LNCAP (cell line): Measurements from ENCODE around the gene MYH11.

ENCODE experiments used
- TF ChIP-seq, protein P1 (sequence below): fragments of 450-650 bp; IDR thresholded peaks from 2 replicates; pipeline ENCODE4 v1.5.1; 2017; ENCODE audit warnings: mild to moderate bottlenecking

The MYH11 gene

DNA sequence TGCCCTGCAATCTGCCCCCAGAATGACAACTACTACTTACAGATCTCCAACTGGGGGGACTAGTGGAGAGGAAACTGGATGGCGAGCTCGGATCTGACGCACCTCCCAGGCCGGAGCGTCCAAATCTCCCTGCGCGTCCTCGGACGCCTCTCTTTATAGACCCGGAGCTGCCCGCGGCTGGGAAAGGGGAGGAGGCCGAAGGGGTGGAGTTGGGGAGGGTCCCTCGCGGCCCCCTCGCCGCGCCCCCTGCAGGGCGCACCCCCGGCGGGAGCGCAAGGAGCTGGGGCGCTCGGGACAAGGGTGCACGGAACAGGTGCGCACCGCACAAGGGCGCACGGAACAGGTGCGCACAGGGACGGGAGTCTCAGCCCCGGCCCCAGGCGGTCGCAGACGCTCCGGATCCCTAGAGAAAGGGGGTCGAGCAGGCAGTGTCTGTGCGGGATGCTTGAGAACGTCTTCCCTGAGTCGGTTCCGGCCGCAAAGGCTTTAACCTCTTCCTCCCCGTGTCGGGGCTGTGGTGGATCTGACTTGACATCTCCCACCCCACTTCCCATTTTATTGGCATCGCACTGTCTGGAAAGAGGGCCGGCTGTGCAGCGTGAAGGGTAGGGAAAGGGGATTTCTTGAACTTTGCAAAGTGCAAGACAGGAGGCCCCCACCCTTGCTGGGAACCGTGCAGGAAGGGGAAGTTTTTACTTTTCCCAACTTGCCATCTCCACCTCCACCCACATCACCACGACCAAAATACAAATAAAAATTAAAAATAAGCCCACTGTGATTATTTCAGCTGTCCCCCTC, at the start of gene MYH11:
Gene MYH11, minus strand, starts transcription at position 128 of the 798 bp plus-strand sequence. CDS start 18,776 bp downstream, outside the sequence.
- TF ChIP-seq, protein P1, sequence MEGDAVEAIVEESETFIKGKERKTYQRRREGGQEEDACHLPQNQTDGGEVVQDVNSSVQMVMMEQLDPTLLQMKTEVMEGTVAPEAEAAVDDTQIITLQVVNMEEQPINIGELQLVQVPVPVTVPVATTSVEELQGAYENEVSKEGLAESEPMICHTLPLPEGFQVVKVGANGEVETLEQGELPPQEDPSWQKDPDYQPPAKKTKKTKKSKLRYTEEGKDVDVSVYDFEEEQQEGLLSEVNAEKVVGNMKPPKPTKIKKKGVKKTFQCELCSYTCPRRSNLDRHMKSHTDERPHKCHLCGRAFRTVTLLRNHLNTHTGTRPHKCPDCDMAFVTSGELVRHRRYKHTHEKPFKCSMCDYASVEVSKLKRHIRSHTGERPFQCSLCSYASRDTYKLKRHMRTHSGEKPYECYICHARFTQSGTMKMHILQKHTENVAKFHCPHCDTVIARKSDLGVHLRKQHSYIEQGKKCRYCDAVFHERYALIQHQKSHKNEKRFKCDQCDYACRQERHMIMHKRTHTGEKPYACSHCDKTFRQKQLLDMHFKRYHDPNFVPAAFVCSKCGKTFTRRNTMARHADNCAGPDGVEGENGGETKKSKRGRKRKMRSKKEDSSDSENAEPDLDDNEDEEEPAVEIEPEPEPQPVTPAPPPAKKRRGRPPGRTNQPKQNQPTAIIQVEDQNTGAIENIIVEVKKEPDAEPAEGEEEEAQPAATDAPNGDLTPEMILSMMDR, result no peak

DNA sequence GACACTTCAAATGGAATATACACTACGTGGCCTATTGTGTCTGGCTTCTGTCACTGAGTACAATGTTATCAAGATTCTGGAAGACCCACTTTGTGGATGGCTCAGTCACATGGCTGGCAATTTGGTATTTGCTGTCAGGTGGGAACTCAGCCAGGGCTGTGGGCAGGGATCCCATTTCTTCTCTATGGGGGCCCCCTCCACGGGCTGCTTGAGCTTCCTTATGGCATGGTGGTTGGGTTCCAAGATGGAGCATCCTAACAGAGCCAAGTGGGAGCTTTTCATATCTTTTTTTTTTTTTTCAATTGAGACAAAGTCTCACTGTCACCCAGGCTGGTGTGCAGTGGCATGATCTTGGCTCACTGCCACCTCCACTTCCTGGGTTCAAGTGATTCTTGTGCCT, 49.6 kb upstream of the MYH11 start:
- TF ChIP-seq, protein P1, result no peak

DNA sequence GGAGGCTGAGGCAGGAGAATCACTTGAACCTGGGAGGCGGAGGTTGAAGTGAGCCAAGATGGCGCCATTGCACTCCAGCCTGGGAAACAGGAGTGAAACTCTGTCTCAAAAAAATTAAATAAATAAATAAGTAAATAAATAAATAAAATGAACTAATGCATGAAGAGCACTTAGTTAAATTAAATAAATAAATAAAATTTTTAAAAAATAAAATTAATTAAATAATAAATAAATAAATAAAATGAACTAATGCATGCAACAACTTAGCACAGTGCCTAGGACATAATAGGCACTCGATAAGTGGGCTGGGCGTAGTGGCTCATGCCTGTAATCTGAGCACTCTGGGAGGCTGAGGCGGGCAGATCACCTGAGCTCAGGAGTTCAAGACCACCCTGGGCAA, 47.1 kb upstream of the MYH11 start:
- TF ChIP-seq, protein P1, result no peak

DNA sequence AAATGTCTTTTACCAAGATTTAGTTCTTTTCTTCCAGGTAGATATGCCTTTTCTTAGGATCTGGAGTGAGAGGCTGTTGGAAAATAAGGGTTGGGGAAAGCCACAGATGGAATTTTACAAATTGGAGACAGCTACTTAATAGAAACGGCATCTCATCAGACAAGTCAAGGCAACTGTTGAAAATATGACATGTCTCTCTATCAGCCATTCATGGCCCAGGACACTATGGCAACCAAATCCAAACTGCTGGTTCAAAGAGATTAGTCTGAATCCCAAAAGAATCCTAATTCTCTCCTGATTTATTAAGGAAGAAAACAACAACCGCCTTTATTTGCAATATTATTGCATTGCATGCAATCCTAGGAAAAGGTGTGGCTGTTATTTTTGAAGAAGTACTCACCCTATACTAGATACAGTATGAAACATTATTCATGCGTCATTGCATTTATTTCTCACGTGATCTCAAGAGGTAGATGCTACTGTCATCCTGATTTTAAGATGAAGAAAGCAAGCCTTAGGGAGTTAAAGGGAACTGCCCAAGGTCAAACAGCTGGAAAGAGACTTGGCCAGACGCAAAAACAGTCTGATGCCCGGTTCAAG, 44.2 kb upstream of the MYH11 start:
- TF ChIP-seq, protein P1, result no peak

DNA sequence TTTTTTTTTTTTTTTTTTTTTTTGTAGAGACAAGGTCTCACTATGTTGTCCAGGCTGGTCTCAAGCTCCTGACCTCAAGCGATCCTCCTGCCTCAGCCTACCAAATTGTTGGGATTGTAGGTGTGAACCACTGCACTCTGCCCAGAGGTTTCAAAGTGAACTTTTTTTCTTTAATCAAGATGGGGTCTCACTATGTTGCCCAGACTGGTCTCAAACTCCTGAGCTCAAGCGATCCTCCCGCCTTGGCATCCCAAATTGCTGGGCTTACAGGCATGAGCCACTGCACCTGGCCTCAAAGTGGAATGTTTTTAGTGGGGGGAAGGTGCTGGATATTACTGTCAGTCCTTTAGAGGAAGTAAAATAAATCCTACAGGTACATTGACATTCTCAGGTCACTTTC, 43.5 kb upstream of the MYH11 start:
- TF ChIP-seq, protein P1, result no peak

DNA sequence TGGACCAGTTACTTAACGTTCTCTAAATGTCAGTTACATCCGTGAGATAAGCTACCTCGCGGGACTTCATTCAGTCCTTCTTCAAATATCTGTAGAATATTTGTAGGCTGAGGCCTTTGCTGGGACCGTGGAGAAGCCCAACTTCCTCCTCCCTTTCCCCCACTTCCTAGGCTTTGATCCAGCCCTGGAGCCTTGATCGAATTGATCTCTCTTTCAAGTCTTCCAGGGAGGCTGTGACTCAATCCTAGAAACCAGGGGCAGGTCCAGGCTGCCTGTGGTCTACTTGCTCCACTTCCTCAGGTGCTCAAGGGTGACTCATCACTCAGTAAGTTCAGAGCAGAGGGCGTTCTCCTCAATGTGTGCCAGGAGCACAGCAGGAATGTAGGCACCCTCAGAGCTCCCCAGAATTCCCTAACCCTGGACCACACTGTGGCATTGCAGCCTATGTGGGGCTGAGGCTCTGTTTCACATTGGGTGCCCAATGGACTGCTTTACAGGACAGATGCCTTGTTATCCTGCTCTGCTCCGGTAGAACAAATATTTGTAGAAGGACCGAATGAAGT, 42.8 kb upstream of the MYH11 start:
- TF ChIP-seq, protein P1, result no peak

DNA sequence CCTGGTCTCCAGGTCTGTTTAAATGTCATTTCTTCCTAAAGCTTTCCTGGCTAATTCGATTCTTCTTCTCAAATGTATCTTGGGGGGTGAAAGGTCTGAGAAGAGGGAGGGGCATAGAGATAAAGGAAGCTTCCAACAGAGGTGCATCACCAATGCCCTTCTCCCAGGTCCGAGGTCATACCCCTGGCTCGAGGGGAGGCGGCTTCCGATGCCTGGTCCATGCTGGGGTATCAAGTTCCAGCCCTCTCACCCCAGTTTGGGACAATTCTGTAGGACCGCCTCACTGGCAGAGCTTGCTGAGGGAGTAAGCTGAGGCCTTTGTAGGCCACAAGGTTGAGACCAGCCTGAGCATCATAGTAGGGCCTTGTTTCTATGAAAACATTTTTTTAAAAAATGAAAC, 41.8 kb upstream of the MYH11 start:
- TF ChIP-seq, protein P1, result no peak
